ENCODE results near the gene DUSP7.

Gene DUSP7

DNA sequence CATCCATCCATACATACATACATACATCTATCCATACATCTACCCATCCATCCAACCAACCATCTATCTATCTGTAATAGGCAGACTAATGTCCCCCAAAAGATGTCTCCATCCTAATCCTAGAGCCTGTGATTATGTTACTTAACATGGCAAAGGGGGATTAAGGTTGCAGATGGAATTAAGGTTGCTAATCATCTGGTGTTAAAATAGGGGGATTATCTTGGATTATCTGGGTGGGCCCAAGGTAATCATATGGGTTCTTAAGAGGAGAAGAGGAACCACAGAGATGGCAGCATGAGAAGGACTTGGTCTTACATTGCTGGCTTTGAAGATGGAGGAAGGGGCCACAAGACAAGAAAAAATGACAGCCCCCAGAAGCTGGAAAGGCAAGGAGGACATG lies 45.9 kb downstream of the DUSP7 start:
- H3K4me1 Mint-ChIP-seq (ENCODE audit: low read depth), result peaks cover 8% of the 10 kb centered on the region
- no peak overlapping the region for H3K4me3 Mint-ChIP-seq
- no peak overlapping the region for H3K27ac Mint-ChIP-seq

DNA sequence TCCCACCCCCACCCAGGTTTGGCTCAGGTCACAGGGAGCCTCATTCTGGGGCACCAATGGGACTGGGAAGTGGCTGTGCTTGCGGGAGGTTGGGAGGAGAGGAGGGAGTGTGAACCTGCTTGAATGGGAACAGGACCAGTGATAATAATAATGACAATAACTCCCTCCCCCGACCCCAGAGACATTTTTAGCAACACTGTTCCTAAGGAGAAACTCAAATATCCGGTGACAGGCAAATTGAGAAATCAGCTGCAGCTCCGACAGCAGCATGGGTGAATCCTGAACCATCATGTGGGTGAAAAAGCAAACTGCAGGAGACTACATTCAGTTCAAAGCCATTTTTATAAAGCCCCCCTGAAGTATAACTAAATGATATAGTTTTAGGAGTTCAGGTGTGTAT lies 49.1 kb downstream of the DUSP7 start:
- no peaks in the 10 kb centered on the region for H3K9me3 Mint-ChIP-seq
- no peaks in the 10 kb centered on the region for H3K36me3 Mint-ChIP-seq (ENCODE audit: low read depth)
- peaks cover 10% of the 10 kb centered on the region for H3K4me1 Mint-ChIP-seq (ENCODE audit: low read depth)
- no peak overlapping the region for H3K27ac Mint-ChIP-seq
- no peak overlapping the region for H3K4me3 Mint-ChIP-seq
- no peaks in the 10 kb centered on the region for H3K27me3 Mint-ChIP-seq (ENCODE audit: low read depth)

More for the DNA sequence above, 45.9 kb downstream of the DUSP7 start:
- H3K27me3 Mint-ChIP-seq (ENCODE audit: low read depth), result no peaks in the 10 kb centered on the region
- H3K9me3 Mint-ChIP-seq, result no peaks in the 10 kb centered on the region
- H3K36me3 Mint-ChIP-seq (ENCODE audit: low read depth), result no peaks in the 10 kb centered on the region

GRCh38 chr3:52006820-52007133 lies 49.6 kb downstream of the DUSP7 start:
- Mint-ChIP-seq H3K9me3 (no peaks in the 10 kb centered on the region), H3K4me3 (no peak overlapping the region), H3K4me1 (ENCODE audit: low read depth) (peaks cover 13% of the 10 kb centered on the region), H3K27me3 (ENCODE audit: low read depth) (no peaks in the 10 kb centered on the region), H3K27ac (no peak overlapping the region), H3K36me3 (ENCODE audit: low read depth) (no peaks in the 10 kb centered on the region)

DNA sequence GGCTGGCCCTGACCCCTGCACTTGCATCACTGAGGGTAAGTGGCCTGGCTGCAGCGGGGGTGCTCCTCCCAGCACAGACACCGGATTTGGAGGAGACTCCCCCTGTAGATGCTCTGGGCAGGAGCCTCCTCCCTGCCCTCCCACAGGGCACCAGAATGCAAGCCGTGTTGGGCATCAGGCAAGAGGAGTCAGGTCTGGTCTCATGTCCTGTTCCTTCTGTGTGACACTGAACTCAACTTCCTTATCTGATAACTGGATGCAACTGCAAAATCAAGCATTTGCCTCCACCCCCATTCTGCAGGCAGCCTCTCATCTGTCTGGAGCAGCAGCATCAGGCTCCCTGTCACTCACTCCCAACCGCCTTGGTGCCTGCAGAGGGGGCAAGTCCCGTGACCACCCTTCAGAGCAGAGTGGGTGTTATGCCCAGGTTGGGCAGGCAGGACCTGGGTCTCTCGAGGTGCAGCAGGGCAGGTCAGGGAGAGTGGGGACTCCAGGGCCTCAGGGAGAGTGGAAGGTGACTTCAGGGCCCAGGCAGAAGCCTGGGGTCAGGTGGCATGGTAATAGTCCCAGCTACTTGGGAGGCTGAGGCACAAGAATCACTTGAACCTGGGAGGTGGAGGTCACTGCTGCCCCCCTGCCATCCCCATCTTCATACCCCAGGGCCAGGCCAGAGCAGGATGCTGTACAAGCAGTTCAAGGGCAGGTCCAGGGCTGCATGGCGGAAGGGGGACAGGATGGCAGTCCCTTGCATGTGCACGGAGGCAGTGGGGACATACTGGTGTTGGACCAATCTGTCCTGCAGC lies 50.2 kb downstream of the DUSP7 start:
- peaks cover 18% of the 10 kb centered on the region for H3K4me1 Mint-ChIP-seq (ENCODE audit: low read depth)
- no peak overlapping the region for H3K27ac Mint-ChIP-seq
- H3K36me3 Mint-ChIP-seq (ENCODE audit: low read depth), result no peaks in the 10 kb centered on the region
- H3K4me3 Mint-ChIP-seq, result no peak overlapping the region
- H3K27me3 Mint-ChIP-seq (ENCODE audit: low read depth), result no peaks in the 10 kb centered on the region
- no peaks in the 10 kb centered on the region for H3K9me3 Mint-ChIP-seq

GRCh38 chr3:52005571-52005986 lies 50.8 kb downstream of the DUSP7 start:
- H3K4me1 Mint-ChIP-seq (ENCODE audit: low read depth), result peaks cover 18% of the 10 kb centered on the region
- no peaks in the 10 kb centered on the region for H3K36me3 Mint-ChIP-seq (ENCODE audit: low read depth)
- no peak overlapping the region for H3K4me3 Mint-ChIP-seq
- no peaks in the 10 kb centered on the region for H3K9me3 Mint-ChIP-seq
- no peak overlapping the region for H3K27ac Mint-ChIP-seq
- no peaks in the 10 kb centered on the region for H3K27me3 Mint-ChIP-seq (ENCODE audit: low read depth)

GRCh38 chr3:52004906-52005395 lies 51.4 kb downstream of the DUSP7 start:
- no peaks in the 10 kb centered on the region for H3K9me3 Mint-ChIP-seq
- H3K4me1 Mint-ChIP-seq (ENCODE audit: low read depth), result peaks cover 19% of the 10 kb centered on the region
- peaks cover 5% of the 10 kb centered on the region for H3K27me3 Mint-ChIP-seq (ENCODE audit: low read depth)
- no peaks in the 10 kb centered on the region for H3K36me3 Mint-ChIP-seq (ENCODE audit: low read depth)
- no peak overlapping the region for H3K27ac Mint-ChIP-seq
- no peak overlapping the region for H3K4me3 Mint-ChIP-seq

DNA sequence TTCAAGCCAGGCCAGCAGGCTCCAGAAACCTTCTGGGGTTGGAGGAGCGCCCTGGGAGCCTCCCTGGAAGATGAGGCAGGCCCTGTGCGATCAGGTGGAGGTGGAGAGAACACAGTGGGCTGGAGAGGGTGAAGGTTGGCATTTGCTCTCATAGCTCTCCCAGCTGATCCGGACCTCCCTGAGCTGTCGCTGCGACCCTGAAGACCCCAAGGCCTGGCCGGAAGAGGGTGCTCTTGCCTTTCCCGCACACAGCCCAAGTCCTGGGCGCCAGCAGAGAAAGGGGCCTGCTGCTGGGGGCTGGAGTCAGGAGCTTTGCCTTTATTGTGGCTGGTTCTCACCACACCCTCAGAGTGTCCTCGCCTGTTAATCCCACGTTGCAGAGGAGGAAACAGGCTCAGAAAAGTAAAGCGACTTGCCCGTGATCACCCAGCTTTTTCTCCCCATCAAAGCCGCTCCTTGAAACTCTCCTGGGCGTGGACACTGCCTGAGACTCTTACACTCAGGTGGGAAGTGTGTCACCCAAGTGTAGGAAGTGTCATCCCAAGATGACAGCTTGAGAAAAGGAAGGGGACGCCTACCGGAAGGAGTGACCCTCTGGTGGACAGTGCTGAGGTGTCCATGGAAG lies 52.1 kb downstream of the DUSP7 start:
- Mint-ChIP-seq H3K9me3 (no peaks in the 10 kb centered on the region), H3K36me3 (ENCODE audit: low read depth) (no peaks in the 10 kb centered on the region), H3K4me1 (ENCODE audit: low read depth) (peaks cover 19% of the 10 kb centered on the region), H3K4me3 (no peak overlapping the region), H3K27me3 (ENCODE audit: low read depth) (peaks cover 11% of the 10 kb centered on the region), H3K27ac (no peak overlapping the region)

DNA sequence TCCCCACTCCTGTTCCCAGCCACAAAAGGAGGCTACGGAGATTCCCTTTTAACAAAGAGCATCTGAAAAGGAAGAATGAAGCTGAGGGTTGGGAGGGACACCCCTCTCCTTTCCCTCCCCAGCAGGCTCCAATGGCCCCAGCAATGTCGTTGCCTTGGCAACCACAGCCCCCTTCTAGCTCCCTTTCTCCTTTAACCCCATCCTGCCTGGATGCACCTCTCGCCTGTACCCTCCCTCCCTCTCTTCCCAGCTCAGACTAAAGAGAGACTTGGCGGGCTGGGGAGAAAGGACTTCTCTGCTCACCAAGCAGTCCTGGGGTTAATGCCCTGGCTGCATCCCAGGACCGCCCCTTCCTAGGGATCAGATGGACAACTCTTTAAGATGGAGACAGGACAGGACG lies 53.6 kb downstream of the DUSP7 start:
- Mint-ChIP-seq H3K4me1 (ENCODE audit: low read depth) (peaks cover 19% of the 10 kb centered on the region), H3K4me3 (no peak overlapping the region), H3K27me3 (ENCODE audit: low read depth) (peaks cover 16% of the 10 kb centered on the region), H3K9me3 (no peaks in the 10 kb centered on the region), H3K27ac (no peak overlapping the region), H3K36me3 (ENCODE audit: low read depth) (no peaks in the 10 kb centered on the region)

DNA sequence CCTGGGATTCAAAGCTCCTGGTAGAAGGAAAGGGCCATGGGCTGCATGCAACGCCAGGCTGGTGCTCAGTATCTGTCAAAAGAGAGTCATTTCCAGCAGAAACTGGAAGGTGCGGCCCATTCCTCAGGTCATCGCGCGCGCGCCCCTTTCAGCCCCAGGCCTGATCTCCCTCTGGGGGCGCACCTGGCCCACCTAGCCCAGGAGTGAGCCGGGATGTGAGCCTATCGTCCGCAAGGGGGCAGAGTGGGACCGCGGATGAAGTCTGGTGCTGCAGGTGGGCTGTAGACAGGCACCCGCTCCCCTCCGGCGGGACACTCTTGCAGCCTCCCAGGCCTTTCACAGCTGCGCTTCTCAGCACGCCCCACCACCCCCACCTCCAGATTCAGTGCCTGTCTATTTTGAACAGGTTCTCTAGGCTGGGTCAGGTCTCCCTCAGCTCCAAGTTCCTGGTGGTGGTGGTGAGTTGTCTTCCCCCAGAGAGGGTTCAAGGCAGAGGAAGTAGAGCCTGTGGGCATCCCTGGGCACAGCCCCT lies 54.9 kb downstream of the DUSP7 start:
- Mint-ChIP-seq H3K4me3 (no peak overlapping the region), H3K36me3 (ENCODE audit: low read depth) (no peaks in the 10 kb centered on the region), H3K27me3 (ENCODE audit: low read depth) (peaks cover 17% of the 10 kb centered on the region), H3K4me1 (ENCODE audit: low read depth) (peaks cover 22% of the 10 kb centered on the region), H3K27ac (no peak overlapping the region), H3K9me3 (no peaks in the 10 kb centered on the region)

DNA sequence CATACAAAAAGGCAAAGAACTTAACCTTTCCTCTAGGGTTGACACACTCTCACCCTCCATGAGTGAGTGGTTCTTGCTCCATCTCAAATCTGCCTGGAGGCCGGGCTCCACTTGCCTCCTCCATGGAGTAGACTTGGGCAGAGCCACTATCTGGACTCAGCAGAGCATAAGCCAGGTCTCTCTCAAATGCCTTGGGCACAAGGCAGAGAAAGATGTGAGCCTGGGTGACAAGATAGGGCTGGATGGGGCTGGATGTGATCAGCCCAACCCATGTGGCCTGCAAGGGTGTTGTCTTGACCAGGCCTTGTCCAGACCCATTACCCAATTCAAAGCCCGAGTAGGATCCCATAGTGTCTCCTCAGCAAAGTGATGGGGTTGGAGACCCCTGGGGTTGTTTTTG lies 56.5 kb downstream of the DUSP7 start:
- H3K4me1 Mint-ChIP-seq (ENCODE audit: low read depth), result peaks cover 17% of the 10 kb centered on the region
- H3K9me3 Mint-ChIP-seq, result no peaks in the 10 kb centered on the region
- H3K27ac Mint-ChIP-seq, result peak overlapping the region; percentile 26
- H3K4me3 Mint-ChIP-seq, result no peak overlapping the region
- H3K27me3 Mint-ChIP-seq (ENCODE audit: low read depth), result peaks cover 17% of the 10 kb centered on the region
- peaks cover 8% of the 10 kb centered on the region for H3K36me3 Mint-ChIP-seq (ENCODE audit: low read depth)

Measured in T-helper 1 cell treated with Interleukin-12 subunit alpha and Interleukin-12 subunit beta and Interleukin-4 antibody, amounts not matched to agents 30 μg/mL and 1 μg/mL, for 36 hours (primary cell).